ENCODE results near the gene SGIP1. TPM values are rescaled to one million over a fixed set of nuclear protein-coding genes. Genes with fewer than 3 reads are reported as not detected.

SGIP1 gene
- total RNA-seq, 1 donor from 2014 or later: 12.4 TPM

- no peak overlapping the region for H3K4me3 ChIP-seq
- no peak for ATAC-seq
- intact Hi-C loops (cut with DNase I): no loop called here
- H3K27me3 ChIP-seq (ENCODE audit: low read depth): no peaks in the 10 kb centered on the region
- H3K27ac ChIP-seq: no peak overlapping the region
- no peaks in the 10 kb centered on the region for H3K4me1 ChIP-seq
- TF ChIP-seq CTCF (IDR thresholded peaks at IDR 0.05): no peak
- no peaks in the 10 kb centered on the region for H3K36me3 ChIP-seq
- H3K9me3 ChIP-seq: no peaks in the 10 kb centered on the region
- DNase-seq: no peak
These were observed 144.2 kb downstream of the SGIP1 start for GRCh38 chr1:66678146-66678545.

GRCh38 chr1:66679140-66679539, 145.2 kb downstream of the SGIP1 start:
- intact Hi-C loops (cut with DNase I): no loop called here
- no peak for ATAC-seq
- TF ChIP-seq CTCF (IDR thresholded peaks at IDR 0.05): no peak
- H3K27me3 ChIP-seq (ENCODE audit: low read depth): no peaks in the 10 kb centered on the region
- no peak overlapping the region for H3K27ac ChIP-seq
- no peak for DNase-seq
- no peak overlapping the region for H3K4me3 ChIP-seq
- no peaks in the 10 kb centered on the region for H3K9me3 ChIP-seq
- H3K36me3 ChIP-seq: no peaks in the 10 kb centered on the region
- no peaks in the 10 kb centered on the region for H3K4me1 ChIP-seq

GRCh38 chr1:66681686-66682085, 147.7 kb downstream of the SGIP1 start:
- Histone ChIP-seq H3K27me3 (ENCODE audit: low read depth) (no peaks in the 10 kb centered on the region), H3K4me1 (no peaks in the 10 kb centered on the region), H3K36me3 (no peaks in the 10 kb centered on the region), H3K27ac (no peak overlapping the region), H3K9me3 (no peaks in the 10 kb centered on the region), H3K4me3 (no peak overlapping the region)
- no peak for TF ChIP-seq CTCF (IDR thresholded peaks at IDR 0.05)
- intact Hi-C loops (cut with DNase I): no loop called here
- ATAC-seq (no peak), DNase-seq (no peak)

- no peaks in the 10 kb centered on the region for H3K4me1 ChIP-seq
These were observed 148.2 kb downstream of the SGIP1 start for GRCh38 chr1:66682106-66682505.

GRCh38 chr1:66684353-66684752, 150.4 kb downstream of the SGIP1 start:
- Histone ChIP-seq H3K4me3 (no peak overlapping the region), H3K4me1 (no peaks in the 10 kb centered on the region), H3K27ac (no peak overlapping the region), H3K9me3 (no peaks in the 10 kb centered on the region), H3K27me3 (ENCODE audit: low read depth) (no peaks in the 10 kb centered on the region), H3K36me3 (no peaks in the 10 kb centered on the region)
- DNase-seq (no peak), ATAC-seq (no peak)
- intact Hi-C loops (cut with DNase I): no loop called here
- TF ChIP-seq CTCF (IDR thresholded peaks at IDR 0.05): no peak

More at GRCh38 chr1:66682106-66682505, 148.2 kb downstream of the SGIP1 start:
- intact Hi-C loops (cut with DNase I): no loop called here
- H3K4me3 ChIP-seq: no peak overlapping the region
- H3K27ac ChIP-seq: no peak overlapping the region
- H3K27me3 ChIP-seq (ENCODE audit: low read depth): no peaks in the 10 kb centered on the region
- H3K36me3 ChIP-seq: no peaks in the 10 kb centered on the region
- no peak for TF ChIP-seq CTCF (IDR thresholded peaks at IDR 0.05)
- no peak for DNase-seq
- H3K9me3 ChIP-seq: no peaks in the 10 kb centered on the region
- no peak for ATAC-seq

GRCh38 chr1:66685265-66685664, 151.3 kb downstream of the SGIP1 start:
- Histone ChIP-seq H3K27ac (no peak overlapping the region), H3K4me1 (no peaks in the 10 kb centered on the region), H3K9me3 (no peaks in the 10 kb centered on the region), H3K36me3 (no peaks in the 10 kb centered on the region), H3K4me3 (no peak overlapping the region), H3K27me3 (ENCODE audit: low read depth) (no peaks in the 10 kb centered on the region)
- DNase-seq (no peak), ATAC-seq (no peak)
- intact Hi-C loops (cut with DNase I): no loop called here
- no peak for TF ChIP-seq CTCF (IDR thresholded peaks at IDR 0.05)
